GM10248 (cell line): ENCODE data around the gene POU6F2.

Source experiments
- CTCF ChIA-PET: fragments of 300-600 bp; sonication (Branson Sonifier 250); formaldehyde crosslinking; extraction: SDS; loops from one replicate; lab custom pipeline; 2021; ENCODE audit warnings: antibody characterized with exemption; lab: Yijun Ruan, JAX
- POLR2A ChIA-PET: fragments of 350-650 bp; sonication (Branson Sonifier 250); formaldehyde crosslinking; extraction: SDS; loops from one replicate; lab custom pipeline; 2020; ENCODE audit warnings: antibody characterized with exemption; lab: Yijun Ruan, JAX
- DNase-seq: peaks from one replicate; pipeline ENCODE4 v3.0.0; 2012; ENCODE audit errors: extremely low spot score
- TF ChIP-seq, protein P1 (sequence below): IDR thresholded peaks from 2 replicates; pipeline ENCODE4 v1.5.1; 2012; ENCODE audit warnings: mild to moderate bottlenecking, low read depth; ENCODE audit errors: extremely low read depth, missing control alignments, control extremely low read depth

POU6F2 gene

DNA sequence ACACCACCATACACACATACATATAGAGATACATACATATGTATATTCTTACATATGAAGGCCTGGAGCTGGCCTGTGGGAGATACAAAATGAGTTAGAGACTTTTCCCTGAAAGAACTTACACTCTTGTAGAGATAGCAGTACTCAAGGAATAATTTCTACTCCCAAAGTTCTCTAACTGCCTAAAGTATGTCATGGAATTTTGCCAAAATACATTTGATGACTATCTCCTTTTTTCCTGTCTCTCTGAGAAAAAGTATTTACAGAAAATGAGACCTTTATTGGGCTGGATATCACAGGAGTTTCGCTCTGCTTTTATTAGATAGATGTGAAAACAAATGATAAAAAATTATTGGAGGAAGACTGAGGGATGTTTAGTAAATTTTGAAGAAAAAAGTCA, 220.1 kb downstream of the POU6F2 start:
- TF ChIP-seq, protein P1, sequence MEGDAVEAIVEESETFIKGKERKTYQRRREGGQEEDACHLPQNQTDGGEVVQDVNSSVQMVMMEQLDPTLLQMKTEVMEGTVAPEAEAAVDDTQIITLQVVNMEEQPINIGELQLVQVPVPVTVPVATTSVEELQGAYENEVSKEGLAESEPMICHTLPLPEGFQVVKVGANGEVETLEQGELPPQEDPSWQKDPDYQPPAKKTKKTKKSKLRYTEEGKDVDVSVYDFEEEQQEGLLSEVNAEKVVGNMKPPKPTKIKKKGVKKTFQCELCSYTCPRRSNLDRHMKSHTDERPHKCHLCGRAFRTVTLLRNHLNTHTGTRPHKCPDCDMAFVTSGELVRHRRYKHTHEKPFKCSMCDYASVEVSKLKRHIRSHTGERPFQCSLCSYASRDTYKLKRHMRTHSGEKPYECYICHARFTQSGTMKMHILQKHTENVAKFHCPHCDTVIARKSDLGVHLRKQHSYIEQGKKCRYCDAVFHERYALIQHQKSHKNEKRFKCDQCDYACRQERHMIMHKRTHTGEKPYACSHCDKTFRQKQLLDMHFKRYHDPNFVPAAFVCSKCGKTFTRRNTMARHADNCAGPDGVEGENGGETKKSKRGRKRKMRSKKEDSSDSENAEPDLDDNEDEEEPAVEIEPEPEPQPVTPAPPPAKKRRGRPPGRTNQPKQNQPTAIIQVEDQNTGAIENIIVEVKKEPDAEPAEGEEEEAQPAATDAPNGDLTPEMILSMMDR, result no peak
- POLR2A ChIA-PET, result no interaction called here
- DNase-seq, result no peak
- CTCF ChIA-PET, result no interaction called here

DNA sequence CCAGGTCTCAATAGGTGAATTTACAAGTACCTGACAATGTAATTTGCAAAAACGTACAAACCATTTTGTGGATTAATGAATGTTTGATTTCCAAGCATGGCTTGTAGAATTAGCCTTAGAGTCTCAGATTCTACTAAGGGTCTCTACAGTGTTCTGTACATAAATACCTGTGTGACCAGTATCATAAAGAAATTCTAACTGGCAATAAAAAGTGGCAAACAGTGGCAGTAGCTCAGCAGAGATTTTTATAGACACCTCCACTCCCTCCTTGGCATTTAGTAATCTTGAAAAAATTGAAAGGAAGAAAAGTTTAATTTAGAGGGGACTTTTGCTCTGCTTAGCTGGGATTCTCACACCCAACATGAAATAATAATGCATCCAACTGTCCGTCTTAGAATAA, 220.8 kb downstream of the POU6F2 start:
- CTCF ChIA-PET, result no interaction called here
- POLR2A ChIA-PET, result no interaction called here
- TF ChIP-seq, protein P1, result no peak
- no peak for DNase-seq

DNA sequence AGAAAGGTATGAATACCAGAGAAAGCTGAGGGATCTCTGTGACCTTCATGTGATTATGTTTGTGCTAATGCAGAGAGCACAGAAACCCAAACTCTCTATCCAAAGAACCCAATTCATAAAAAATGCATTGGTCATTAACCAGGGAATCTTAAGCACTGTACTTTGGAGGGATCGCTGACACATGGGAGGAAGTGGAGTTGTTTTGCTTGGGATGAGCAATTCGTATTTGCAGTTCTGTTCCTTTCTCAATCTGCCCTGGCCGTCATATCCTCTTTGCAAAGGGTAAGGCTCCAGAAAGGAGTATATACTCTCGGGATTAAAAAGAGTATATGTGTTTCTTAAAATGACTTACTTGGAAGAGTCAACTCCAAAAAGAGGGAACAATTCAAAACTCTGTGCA, 221.3 kb downstream of the POU6F2 start:
- CTCF ChIA-PET, result no interaction called here
- POLR2A ChIA-PET, result no interaction called here
- no peak for DNase-seq
- TF ChIP-seq, protein P1, result no peak

DNA sequence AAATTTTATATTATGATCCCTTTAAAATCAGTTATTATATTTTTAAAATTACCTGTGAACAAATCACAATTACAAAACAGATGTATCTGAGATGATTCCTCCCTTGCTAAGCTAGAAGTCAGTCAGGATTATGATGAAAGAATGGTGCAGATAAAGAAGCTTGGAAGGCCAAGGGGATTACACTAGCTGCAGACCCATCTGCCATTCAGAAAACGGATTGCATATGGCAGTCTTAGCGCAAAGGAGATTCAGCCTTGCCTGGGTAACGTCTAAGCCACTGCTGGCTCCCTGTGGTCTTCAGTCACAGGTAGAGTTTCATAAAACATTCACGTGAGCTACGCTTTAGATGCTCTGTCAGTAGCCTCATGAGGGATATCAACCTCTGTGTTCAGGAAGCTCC, 222.2 kb downstream of the POU6F2 start:
- TF ChIP-seq, protein P1, result no peak
- no peak for DNase-seq
- ChIA-PET CTCF (no interaction called here), POLR2A (no interaction called here)

DNA sequence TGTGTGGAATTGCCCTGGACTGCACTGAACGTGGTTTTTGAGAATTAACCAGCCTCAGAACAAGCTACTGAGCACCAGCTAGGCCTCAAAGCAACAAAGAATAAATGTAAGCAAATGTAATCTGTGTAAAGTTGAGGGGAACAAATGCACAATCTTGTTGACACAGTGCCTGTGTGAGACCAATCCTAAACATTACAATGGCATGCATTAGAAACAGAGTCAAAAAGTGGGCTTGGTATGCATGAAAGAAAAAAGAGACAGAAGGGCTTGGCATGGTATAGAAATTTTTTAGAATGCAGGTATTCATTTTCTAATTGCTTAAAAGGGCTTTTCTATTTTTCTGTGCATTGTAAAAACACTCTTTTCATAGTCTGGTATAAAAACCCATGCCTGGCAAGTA, 224.3 kb downstream of the POU6F2 start:
- ChIA-PET CTCF (interaction anchor here (1.3 kb wide), 1 partner anchor 18 kb away, joined by 3 read pairs; no protein-coding TSS in a partner anchor), POLR2A (no interaction called here)
- TF ChIP-seq, protein P1, result no peak
- no peak for DNase-seq

DNA sequence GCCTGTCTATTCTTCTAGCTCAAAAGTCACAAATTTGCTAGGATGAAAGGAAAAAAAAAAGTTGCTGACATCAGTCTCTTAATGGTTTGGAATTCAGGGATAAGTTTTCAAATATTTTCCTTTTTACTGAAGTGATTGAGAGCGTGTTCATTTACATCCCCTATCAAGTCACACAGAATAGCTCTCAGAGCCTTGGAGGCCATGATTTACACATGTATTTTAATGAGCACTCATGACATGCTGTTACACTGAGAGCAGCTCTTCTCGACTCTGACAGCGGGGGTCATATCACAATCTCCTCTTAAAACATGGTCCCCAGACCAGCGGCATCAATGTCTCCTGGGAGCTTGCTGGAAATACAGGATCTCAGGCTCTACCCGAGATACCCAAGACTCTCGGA, 232.7 kb downstream of the POU6F2 start:
- no peak for DNase-seq
- POLR2A ChIA-PET, result no interaction called here
- TF ChIP-seq, protein P1, result no peak
- CTCF ChIA-PET, result interaction anchor here (1.1 kb wide), 1 partner anchor 46 kb away, joined by 3 read pairs; no protein-coding TSS in a partner anchor
